Measurements from ENCODE around the gene STOM.

The STOM gene

GRCh38 chr9:121354141-121354540 lies 15.9 kb downstream of the STOM start:
- Histone ChIP-seq H3K4me2 (ENCODE audit: low read length) (no peak overlapping the region), H3K79me2 (ENCODE audit: low read length) (no peaks in the 10 kb centered on the region), H3K9ac (ENCODE audit: low read length) (no peak overlapping the region), H2AFZ (ENCODE audit: low read depth, low read length) (no peak overlapping the region), H3K4me1 (ENCODE audit: low read length) (no peaks in the 10 kb centered on the region), H3K4me3 (ENCODE audit: low read length) (no peak overlapping the region), H4K20me1 (ENCODE audit: insufficient read depth, low read length) (no peaks in the 10 kb centered on the region), H3K36me3 (replicated peaks; ENCODE audit: low read depth, low read length) (no peaks in the 10 kb centered on the region), H3K9me3 (ENCODE audit: insufficient read depth, low read length) (no peaks in the 10 kb centered on the region), H3K27ac (ENCODE audit: low read length) (no peak overlapping the region), H3K27me3 (ENCODE audit: low read depth, low read length) (peaks cover 19% of the 10 kb centered on the region)
- TF ChIP-seq CTCF (IDR thresholded peaks at IDR 0.05; ENCODE audit: low read depth, low read length) = no peak
- TF ChIP-seq EZH2phosphoT487 (IDR thresholded peaks at IDR 0.05; ENCODE audit: low read depth) = no peak

GRCh38 chr9:121353241-121354061 lies 16.6 kb downstream of the STOM start:
- no peaks in the 10 kb centered on the region for H3K79me2 ChIP-seq (ENCODE audit: low read length)
- no peak overlapping the region for H3K4me3 ChIP-seq (ENCODE audit: low read length)
- no peaks in the 10 kb centered on the region for H3K9me3 ChIP-seq (ENCODE audit: insufficient read depth, low read length)
- no peak overlapping the region for H3K9ac ChIP-seq (ENCODE audit: low read length)
- H3K4me2 ChIP-seq (ENCODE audit: low read length) = no peak overlapping the region
- no peaks in the 10 kb centered on the region for H4K20me1 ChIP-seq (ENCODE audit: insufficient read depth, low read length)
- TF ChIP-seq CTCF (IDR thresholded peaks at IDR 0.05; ENCODE audit: low read depth, low read length) = no peak
- no peak for TF ChIP-seq EZH2phosphoT487 (IDR thresholded peaks at IDR 0.05; ENCODE audit: low read depth)
- H3K27me3 ChIP-seq (ENCODE audit: low read depth, low read length) = peaks cover 23% of the 10 kb centered on the region
- no peak overlapping the region for H2AFZ ChIP-seq (ENCODE audit: low read depth, low read length)
- H3K36me3 ChIP-seq (replicated peaks; ENCODE audit: low read depth, low read length) = no peaks in the 10 kb centered on the region
- no peak overlapping the region for H3K27ac ChIP-seq (ENCODE audit: low read length)
- no peaks in the 10 kb centered on the region for H3K4me1 ChIP-seq (ENCODE audit: low read length)

GRCh38 chr9:121350993-121351561 lies 19.0 kb downstream of the STOM start:
- Histone ChIP-seq H3K9ac (ENCODE audit: low read length) (no peak overlapping the region), H4K20me1 (ENCODE audit: insufficient read depth, low read length) (no peaks in the 10 kb centered on the region), H3K79me2 (ENCODE audit: low read length) (no peaks in the 10 kb centered on the region), H3K27me3 (ENCODE audit: low read depth, low read length) (peaks cover 25% of the 10 kb centered on the region), H3K9me3 (ENCODE audit: insufficient read depth, low read length) (no peaks in the 10 kb centered on the region), H3K4me1 (ENCODE audit: low read length) (no peaks in the 10 kb centered on the region), H3K36me3 (replicated peaks; ENCODE audit: low read depth, low read length) (no peaks in the 10 kb centered on the region), H3K4me3 (ENCODE audit: low read length) (no peak overlapping the region), H3K27ac (ENCODE audit: low read length) (no peak overlapping the region), H3K4me2 (ENCODE audit: low read length) (no peak overlapping the region), H2AFZ (ENCODE audit: low read depth, low read length) (no peak overlapping the region)
- TF ChIP-seq EZH2phosphoT487 (IDR thresholded peaks at IDR 0.05; ENCODE audit: low read depth) = no peak
- no peak for TF ChIP-seq CTCF (IDR thresholded peaks at IDR 0.05; ENCODE audit: low read depth, low read length)

- no peaks in the 10 kb centered on the region for H3K36me3 ChIP-seq (replicated peaks; ENCODE audit: low read depth, low read length)
- no peaks in the 10 kb centered on the region for H4K20me1 ChIP-seq (ENCODE audit: insufficient read depth, low read length)
- H3K79me2 ChIP-seq (ENCODE audit: low read length) = no peaks in the 10 kb centered on the region
- H2AFZ ChIP-seq (ENCODE audit: low read depth, low read length) = no peak overlapping the region
- no peaks in the 10 kb centered on the region for H3K9me3 ChIP-seq (ENCODE audit: insufficient read depth, low read length)
- H3K4me1 ChIP-seq (ENCODE audit: low read length) = peaks cover 2% of the 10 kb centered on the region; the same call in 1 of the 2 replicates
- no peak overlapping the region for H3K27ac ChIP-seq (ENCODE audit: low read length)
- H3K4me2 ChIP-seq (ENCODE audit: low read length) = no peak overlapping the region
- no peak overlapping the region for H3K9ac ChIP-seq (ENCODE audit: low read length)
- no peak overlapping the region for H3K4me3 ChIP-seq (ENCODE audit: low read length)
- TF ChIP-seq EZH2phosphoT487 (IDR thresholded peaks at IDR 0.05; ENCODE audit: low read depth) = no peak
- no peak for TF ChIP-seq CTCF (IDR thresholded peaks at IDR 0.05; ENCODE audit: low read depth, low read length)
- H3K27me3 ChIP-seq (ENCODE audit: low read depth, low read length) = peaks cover 25% of the 10 kb centered on the region
Measured at GRCh38 chr9:121350036-121350435, 20.0 kb downstream of the STOM start.

All from OCI-LY3 (cell line).